ENCODE results near the gene SLC30A2.

Gene SLC30A2

DNA sequence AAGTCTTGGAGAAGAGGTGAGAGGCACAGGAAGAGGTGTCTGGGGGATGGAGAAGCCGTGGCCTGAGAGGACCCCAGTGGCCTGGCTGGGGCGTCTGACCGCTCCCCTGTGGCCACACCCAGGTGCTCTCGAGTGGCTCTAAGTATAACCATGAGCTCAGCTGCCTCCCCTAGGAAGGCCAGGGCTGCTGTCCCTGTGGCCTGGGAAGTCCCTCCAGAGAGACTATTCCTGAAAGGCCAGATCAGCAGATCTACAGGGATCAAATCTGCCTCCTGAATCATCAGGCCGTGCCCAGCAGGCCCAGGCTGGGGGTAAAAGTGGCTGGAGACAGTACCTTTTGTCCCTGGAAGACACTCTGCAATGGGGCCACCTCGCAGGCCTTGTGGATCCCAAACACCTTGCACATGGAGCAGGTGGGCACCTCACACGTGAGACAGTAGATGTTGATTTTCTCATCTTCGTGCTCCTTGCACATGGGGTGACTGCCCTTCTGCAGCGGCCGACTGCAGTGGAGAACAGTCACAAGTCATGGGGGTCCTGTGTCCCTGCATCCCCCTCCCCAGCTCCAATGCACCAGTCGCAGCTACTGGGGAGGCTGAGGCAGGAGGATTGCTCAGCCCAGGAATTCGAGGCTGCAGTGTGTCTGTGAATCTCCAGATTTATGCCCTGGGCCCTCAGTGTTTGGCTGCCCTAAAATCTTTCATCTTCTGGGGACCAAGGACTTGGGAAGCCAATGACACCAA lies 15.1 kb upstream of the SLC30A2 start:
- Histone ChIP-seq H3K9ac (ENCODE audit: low read length) (no peak overlapping the region), H3K4me3 (ENCODE audit: low read depth, low read length, poor library complexity, severe bottlenecking) (no peak overlapping the region), H3K4me1 (ENCODE audit: insufficient read depth, low read length, severe bottlenecking) (no peaks in the 10 kb centered on the region), H3K79me2 (ENCODE audit: insufficient read depth, low read length) (no peaks in the 10 kb centered on the region), H3K36me3 (ENCODE audit: insufficient read depth, low read length) (no peaks in the 10 kb centered on the region), H3K4me2 (ENCODE audit: low read length) (no peak overlapping the region), H3F3A (ENCODE audit: insufficient read depth, low read length) (no peaks in the 10 kb centered on the region), H2AFZ (ENCODE audit: low read length) (no peak overlapping the region), H3K9me2 (ENCODE audit: low read depth, low read length) (no peaks in the 10 kb centered on the region), H3K27me3 (ENCODE audit: insufficient read depth, low read length) (0 out of 2 replicates have a peak, but pooled peaks cover 6% of the 10 kb centered on the region), H3K9me3 (ENCODE audit: low read length) (no peaks in the 10 kb centered on the region), H3K27ac (ENCODE audit: low read depth, low read length, poor library complexity, severe bottlenecking) (no peak overlapping the region), H4K20me1 (ENCODE audit: insufficient read depth, low read length) (no peaks in the 10 kb centered on the region)
- TF ChIP-seq, protein P1, sequence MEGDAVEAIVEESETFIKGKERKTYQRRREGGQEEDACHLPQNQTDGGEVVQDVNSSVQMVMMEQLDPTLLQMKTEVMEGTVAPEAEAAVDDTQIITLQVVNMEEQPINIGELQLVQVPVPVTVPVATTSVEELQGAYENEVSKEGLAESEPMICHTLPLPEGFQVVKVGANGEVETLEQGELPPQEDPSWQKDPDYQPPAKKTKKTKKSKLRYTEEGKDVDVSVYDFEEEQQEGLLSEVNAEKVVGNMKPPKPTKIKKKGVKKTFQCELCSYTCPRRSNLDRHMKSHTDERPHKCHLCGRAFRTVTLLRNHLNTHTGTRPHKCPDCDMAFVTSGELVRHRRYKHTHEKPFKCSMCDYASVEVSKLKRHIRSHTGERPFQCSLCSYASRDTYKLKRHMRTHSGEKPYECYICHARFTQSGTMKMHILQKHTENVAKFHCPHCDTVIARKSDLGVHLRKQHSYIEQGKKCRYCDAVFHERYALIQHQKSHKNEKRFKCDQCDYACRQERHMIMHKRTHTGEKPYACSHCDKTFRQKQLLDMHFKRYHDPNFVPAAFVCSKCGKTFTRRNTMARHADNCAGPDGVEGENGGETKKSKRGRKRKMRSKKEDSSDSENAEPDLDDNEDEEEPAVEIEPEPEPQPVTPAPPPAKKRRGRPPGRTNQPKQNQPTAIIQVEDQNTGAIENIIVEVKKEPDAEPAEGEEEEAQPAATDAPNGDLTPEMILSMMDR (IDR thresholded peaks at IDR 0.05; ENCODE audit: low read length): no peak
- no peak for TF ChIP-seq EZH2 (IDR thresholded peaks at IDR 0.05; ENCODE audit: borderline replicate concordance, low read length)

DNA sequence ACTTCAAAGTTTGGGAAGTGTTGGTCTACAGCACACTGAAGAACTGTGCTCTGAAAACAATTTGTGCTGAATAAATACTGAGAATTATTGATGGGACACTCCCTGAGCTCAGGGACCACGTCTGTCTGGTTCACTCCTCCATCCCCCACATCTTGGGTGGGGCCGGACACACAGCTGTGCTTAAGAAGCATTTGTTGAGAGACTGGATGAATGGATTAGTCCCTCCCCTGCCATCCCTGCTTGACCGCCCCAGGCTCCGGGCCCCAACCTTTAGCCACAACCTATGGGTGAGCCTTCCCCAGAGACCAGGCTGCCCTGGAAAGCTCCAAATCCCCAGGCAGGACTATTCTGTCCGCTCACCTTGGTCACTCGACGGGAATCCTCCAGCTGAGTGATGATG lies 14.0 kb upstream of the SLC30A2 start:
- H3K27ac ChIP-seq (ENCODE audit: low read depth, low read length, poor library complexity, severe bottlenecking): no peak overlapping the region
- H3K4me3 ChIP-seq (ENCODE audit: low read depth, low read length, poor library complexity, severe bottlenecking): no peak overlapping the region
- H3K4me2 ChIP-seq (ENCODE audit: low read length): no peak overlapping the region
- H3K9me2 ChIP-seq (ENCODE audit: low read depth, low read length): no peaks in the 10 kb centered on the region
- H3K9me3 ChIP-seq (ENCODE audit: low read length): no peaks in the 10 kb centered on the region
- no peak for TF ChIP-seq EZH2 (IDR thresholded peaks at IDR 0.05; ENCODE audit: borderline replicate concordance, low read length)
- TF ChIP-seq, protein P1 (IDR thresholded peaks at IDR 0.05; ENCODE audit: low read length): no peak
- H3K4me1 ChIP-seq (ENCODE audit: insufficient read depth, low read length, severe bottlenecking): no peaks in the 10 kb centered on the region
- no peaks in the 10 kb centered on the region for H4K20me1 ChIP-seq (ENCODE audit: insufficient read depth, low read length)
- H3F3A ChIP-seq (ENCODE audit: insufficient read depth, low read length): no peaks in the 10 kb centered on the region
- H2AFZ ChIP-seq (ENCODE audit: low read length): no peak overlapping the region
- H3K36me3 ChIP-seq (ENCODE audit: insufficient read depth, low read length): no peaks in the 10 kb centered on the region
- H3K79me2 ChIP-seq (ENCODE audit: insufficient read depth, low read length): no peaks in the 10 kb centered on the region
- H3K27me3 ChIP-seq (ENCODE audit: insufficient read depth, low read length): 0 out of 2 replicates have a peak, but pooled peaks cover 6% of the 10 kb centered on the region
- no peak overlapping the region for H3K9ac ChIP-seq (ENCODE audit: low read length)

- Histone ChIP-seq H3K36me3 (ENCODE audit: insufficient read depth, low read length) (no peaks in the 10 kb centered on the region), H3F3A (ENCODE audit: insufficient read depth, low read length) (no peaks in the 10 kb centered on the region), H3K4me2 (ENCODE audit: low read length) (no peak overlapping the region), H3K4me1 (ENCODE audit: insufficient read depth, low read length, severe bottlenecking) (no peaks in the 10 kb centered on the region), H3K9me3 (ENCODE audit: low read length) (no peaks in the 10 kb centered on the region), H3K27ac (ENCODE audit: low read depth, low read length, poor library complexity, severe bottlenecking) (no peak overlapping the region), H4K20me1 (ENCODE audit: insufficient read depth, low read length) (no peaks in the 10 kb centered on the region), H3K9ac (ENCODE audit: low read length) (no peak overlapping the region), H3K9me2 (ENCODE audit: low read depth, low read length) (no peaks in the 10 kb centered on the region), H2AFZ (ENCODE audit: low read length) (no peak overlapping the region), H3K79me2 (ENCODE audit: insufficient read depth, low read length) (no peaks in the 10 kb centered on the region), H3K27me3 (ENCODE audit: insufficient read depth, low read length) (0 out of 2 replicates have a peak, but pooled peaks cover 11% of the 10 kb centered on the region), H3K4me3 (ENCODE audit: low read depth, low read length, poor library complexity, severe bottlenecking) (no peak overlapping the region)
- TF ChIP-seq, protein P1 (IDR thresholded peaks at IDR 0.05; ENCODE audit: low read length): no peak
- TF ChIP-seq EZH2 (IDR thresholded peaks at IDR 0.05; ENCODE audit: borderline replicate concordance, low read length): no peak
Measured at GRCh38 chr1:26058052-26058595, 12.2 kb upstream of the SLC30A2 start.

Data from OCI-LY1 (cell line).